ENCODE results near the gene ARFGEF2. TPM values are rescaled to one million over a fixed set of nuclear protein-coding genes. Genes with fewer than 3 reads are reported as not detected.

Gene ARFGEF2
- total RNA-seq, 1 experiment from 2014 or later, result 20.9 TPM

GRCh38 chr20:49006446-49006980, 85.0 kb downstream of the ARFGEF2 start:
- ATAC-seq, result no peak
- TF ChIP-seq ETV6 (CRISPR knock-in tag; IDR thresholded peaks at IDR 0.05) (no peak), PREB (CRISPR knock-in tag; IDR thresholded peaks at IDR 0.05; ENCODE audit: borderline replicate concordance) (no peak), EMX1 (CRISPR knock-in tag; IDR thresholded peaks at IDR 0.05) (no peak), ERG (CRISPR knock-in tag; IDR thresholded peaks at IDR 0.05) (no peak), ZNF671 (CRISPR knock-in tag; IDR thresholded peaks at IDR 0.05) (no peak), ZNF281 (CRISPR knock-in tag; IDR thresholded peaks at IDR 0.05) (no peak), SOX15 (CRISPR knock-in tag; IDR thresholded peaks at IDR 0.05) (no peak), ARID4B (CRISPR knock-in tag; IDR thresholded peaks at IDR 0.05; ENCODE audit: borderline replicate concordance) (no peak), ATF2 (CRISPR knock-in tag; IDR thresholded peaks at IDR 0.05; ENCODE audit: borderline replicate concordance, low read depth) (no peak)
- Mint-ChIP-seq H3K9me3 (no peaks in the 10 kb centered on the region), H3K27me3 (ENCODE audit: low read depth) (no peaks in the 10 kb centered on the region), H3K4me3 (no peak overlapping the region), H3K4me1 (no peaks in the 10 kb centered on the region), H3K27ac (peak overlapping the region; percentile 63; the same call in 1 of the 2 replicates), H3K36me3 (peaks cover 31% of the 10 kb centered on the region)
- DNase-seq (ENCODE audit: low spot score), result no peak
- POLR2A ChIA-PET, result no interaction called here
- CTCF ChIA-PET, result no interaction called here

GRCh38 chr20:49009899-49010631, 88.6 kb downstream of the ARFGEF2 start:
- Mint-ChIP-seq H3K9me3 (no peaks in the 10 kb centered on the region), H3K27ac (no peak overlapping the region)
- TF ChIP-seq ZNF396 (CRISPR knock-in tag; IDR thresholded peaks at IDR 0.05; ENCODE audit: borderline replicate concordance) (no peak), SOX15 (CRISPR knock-in tag; IDR thresholded peaks at IDR 0.05) (no peak), CREB1 (CRISPR knock-in tag; IDR thresholded peaks at IDR 0.05) (no peak), AFF4 (CRISPR knock-in tag; IDR thresholded peaks at IDR 0.05; ENCODE audit: borderline replicate concordance) (no peak), RELA (CRISPR knock-in tag; IDR thresholded peaks at IDR 0.05; ENCODE audit: borderline replicate concordance) (no peak), OVOL2 (CRISPR knock-in tag; IDR thresholded peaks at IDR 0.05; ENCODE audit: borderline replicate concordance) (no peak), ERG (CRISPR knock-in tag; IDR thresholded peaks at IDR 0.05) (no peak), GTF2I (CRISPR knock-in tag; conservative IDR thresholded peaks at IDR 0.05) (no peak), ZNF671 (CRISPR knock-in tag; IDR thresholded peaks at IDR 0.05) (no peak)

More at GRCh38 chr20:49009899-49010631, 88.6 kb downstream of the ARFGEF2 start:
- Mint-ChIP-seq H3K36me3 (peaks cover 58% of the 10 kb centered on the region), H3K27me3 (ENCODE audit: low read depth) (no peaks in the 10 kb centered on the region), H3K4me1 (no peaks in the 10 kb centered on the region), H3K4me3 (no peak overlapping the region)
- CTCF ChIA-PET, result no interaction called here
- DNase-seq (ENCODE audit: low spot score), result no peak
- POLR2A ChIA-PET, result no interaction called here
- no peak for ATAC-seq

Data from WTC11 (cell line).